Measurements from ENCODE around the gene CEBPZ.
"Not testable (repeated sequence)": the region's sequence is repeated elsewhere in the genome, so short reads cannot be mapped to it uniquely, and the experiment has no call there.

CEBPZ gene

GRCh38 chr2:37231241-37232130, at the start of gene CEBPZ, which contains the start of gene NDUFAF7:
Gene CEBPZ (minus strand): TSS chr2:37231596. CDS start chr2:37231567, 29 bp downstream.
Gene NDUFAF7 (plus strand): TSS chr2:37231658. CDS start chr2:37231706, 48 bp downstream.
- DNase-seq (ENCODE audit: low spot score) = peak; percentile 74

GRCh38 chr2:37276291-37276690, 44.9 kb upstream of the CEBPZ start:
- DNase-seq (ENCODE audit: low spot score) = no peak

GRCh38 chr2:37274359-37274965, 43.1 kb upstream of the CEBPZ start:
- no peak for DNase-seq (ENCODE audit: low spot score)

- DNase-seq (ENCODE audit: low spot score) = no peak
Observed at GRCh38 chr2:37271376-37272067, 40.1 kb upstream of the CEBPZ start.

GRCh38 chr2:37268111-37268510, 36.7 kb upstream of the CEBPZ start:
- DNase-seq (ENCODE audit: low spot score) = no peak

- no peak for DNase-seq (ENCODE audit: low spot score)
Observed at GRCh38 chr2:37267685-37268084, 36.3 kb upstream of the CEBPZ start.

GRCh38 chr2:37263839-37264238, 32.4 kb upstream of the CEBPZ start:
- no peak for DNase-seq (ENCODE audit: low spot score)

- no peak for DNase-seq (ENCODE audit: low spot score)
Observed at GRCh38 chr2:37262522-37262921, 31.1 kb upstream of the CEBPZ start.

GRCh38 chr2:37250869-37251740, 19.7 kb upstream of the CEBPZ start:
- no peak for DNase-seq (ENCODE audit: low spot score)

- DNase-seq (ENCODE audit: low spot score) = no peak
Observed at GRCh38 chr2:37246205-37246604, 14.8 kb upstream of the CEBPZ start.

GRCh38 chr2:37244755-37245154, 13.4 kb upstream of the CEBPZ start:
- no peak for DNase-seq (ENCODE audit: low spot score)

- DNase-seq (ENCODE audit: low spot score) = no peak
Observed at GRCh38 chr2:37244017-37244416, 12.6 kb upstream of the CEBPZ start.

GRCh38 chr2:37243435-37243834, 12.0 kb upstream of the CEBPZ start:
- DNase-seq (ENCODE audit: low spot score) = no peak

- peak; percentile 8 for DNase-seq (ENCODE audit: low spot score)
Observed at GRCh38 chr2:37232131-37232933, 936 bp upstream of the CEBPZ start.

GRCh38 chr2:37230581-37230980, 815 bp downstream of the CEBPZ start:
- no peak for DNase-seq (ENCODE audit: low spot score)

- DNase-seq (ENCODE audit: low spot score) = no peak
Observed at GRCh38 chr2:37228788-37229187, 2.6 kb downstream of the CEBPZ start.

- no peak for DNase-seq (ENCODE audit: low spot score)
Observed at GRCh38 chr2:37226863-37227262, 4.5 kb downstream of the CEBPZ start.

GRCh38 chr2:37225129-37225528, 6.3 kb downstream of the CEBPZ start:
- not testable (repeated sequence) for DNase-seq (ENCODE audit: low spot score)

- DNase-seq (ENCODE audit: low spot score) = no peak
Observed at GRCh38 chr2:37224063-37224462, 7.3 kb downstream of the CEBPZ start.

GRCh38 chr2:37223131-37223530, 8.3 kb downstream of the CEBPZ start:
- no peak for DNase-seq (ENCODE audit: low spot score)

GRCh38 chr2:37219046-37219445, 12.3 kb downstream of the CEBPZ start:
- DNase-seq (ENCODE audit: low spot score) = no peak

Measured in HuH-7.5 (cell line).